ENCODE data around the gene IL1RAPL2.

IL1RAPL2 gene

GRCh38 chrX:104921584-104922205 lies 355.7 kb downstream of the IL1RAPL2 start:
- TF ChIP-seq CTCF (conservative IDR thresholded peaks at IDR 0.05) = no peak

GRCh38 chrX:104922206-104922621 lies 356.2 kb downstream of the IL1RAPL2 start:
- no peak overlapping the region for H3K27ac ChIP-seq
- peak; percentile 76 for TF ChIP-seq CTCF (conservative IDR thresholded peaks at IDR 0.05)

More at GRCh38 chrX:104921584-104922205, 355.7 kb downstream of the IL1RAPL2 start:
- H3K27ac ChIP-seq = no peak overlapping the region

DNA sequence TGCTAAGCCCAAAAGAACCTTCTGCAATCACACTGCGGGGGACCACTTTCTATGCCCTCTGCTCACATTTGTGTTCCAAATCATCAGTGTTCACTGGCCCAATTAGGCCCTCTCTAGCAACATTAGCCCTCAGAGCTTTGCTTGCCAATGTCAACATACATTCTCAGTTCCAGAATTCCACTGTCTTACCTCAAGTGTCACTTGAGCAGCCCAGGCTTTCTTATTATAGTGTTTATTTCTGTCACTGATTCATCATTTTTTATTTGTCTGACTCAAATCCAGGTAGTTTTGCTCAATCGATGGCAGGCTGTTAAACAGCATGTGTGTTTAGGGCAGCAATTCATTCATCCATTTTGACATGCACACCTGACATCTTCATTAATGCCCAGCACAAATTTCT lies 363.3 kb downstream of the IL1RAPL2 start:
- no peak for TF ChIP-seq CTCF (conservative IDR thresholded peaks at IDR 0.05)
- H3K27ac ChIP-seq = no peak overlapping the region

- no peak for TF ChIP-seq CTCF (conservative IDR thresholded peaks at IDR 0.05)
These were observed 369.6 kb downstream of the IL1RAPL2 start for GRCh38 chrX:104935581-104935980.

GRCh38 chrX:104953251-104953650 lies 387.3 kb downstream of the IL1RAPL2 start:
- TF ChIP-seq CTCF (conservative IDR thresholded peaks at IDR 0.05) = no peak
- no peak overlapping the region for H3K27ac ChIP-seq

More at GRCh38 chrX:104935581-104935980, 369.6 kb downstream of the IL1RAPL2 start:
- no peak overlapping the region for H3K27ac ChIP-seq

GRCh38 chrX:104961926-104962325 lies 395.9 kb downstream of the IL1RAPL2 start:
- TF ChIP-seq CTCF (conservative IDR thresholded peaks at IDR 0.05) = no peak
- H3K27ac ChIP-seq = no peak overlapping the region

GRCh38 chrX:104968241-104968640 lies 402.2 kb downstream of the IL1RAPL2 start:
- TF ChIP-seq CTCF (conservative IDR thresholded peaks at IDR 0.05) = no peak
- H3K27ac ChIP-seq = peak overlapping the region; percentile 9; the same call in 1 of the 2 replicates

All from VCaP (cell line).